WI38 (cell line): Measurements from ENCODE around the gene B3GALNT2.
A peak's percentile ranks its signal among the peaks of the same experiment; 100 is the strongest.

Experiments
- H3K4me3 ChIP-seq: 2 replicates; pipeline ENCODE4 v1.5.1; 2011; ENCODE audit warnings: low read depth, mild to moderate bottlenecking, control low read depth, low read length
- TF ChIP-seq, protein P1 (sequence below): IDR thresholded peaks from 2 replicates; pipeline ENCODE4 v1.5.1; 2012; ENCODE audit warnings: low read depth, mild to moderate bottlenecking, control low read depth, low read length

The B3GALNT2 gene

DNA sequence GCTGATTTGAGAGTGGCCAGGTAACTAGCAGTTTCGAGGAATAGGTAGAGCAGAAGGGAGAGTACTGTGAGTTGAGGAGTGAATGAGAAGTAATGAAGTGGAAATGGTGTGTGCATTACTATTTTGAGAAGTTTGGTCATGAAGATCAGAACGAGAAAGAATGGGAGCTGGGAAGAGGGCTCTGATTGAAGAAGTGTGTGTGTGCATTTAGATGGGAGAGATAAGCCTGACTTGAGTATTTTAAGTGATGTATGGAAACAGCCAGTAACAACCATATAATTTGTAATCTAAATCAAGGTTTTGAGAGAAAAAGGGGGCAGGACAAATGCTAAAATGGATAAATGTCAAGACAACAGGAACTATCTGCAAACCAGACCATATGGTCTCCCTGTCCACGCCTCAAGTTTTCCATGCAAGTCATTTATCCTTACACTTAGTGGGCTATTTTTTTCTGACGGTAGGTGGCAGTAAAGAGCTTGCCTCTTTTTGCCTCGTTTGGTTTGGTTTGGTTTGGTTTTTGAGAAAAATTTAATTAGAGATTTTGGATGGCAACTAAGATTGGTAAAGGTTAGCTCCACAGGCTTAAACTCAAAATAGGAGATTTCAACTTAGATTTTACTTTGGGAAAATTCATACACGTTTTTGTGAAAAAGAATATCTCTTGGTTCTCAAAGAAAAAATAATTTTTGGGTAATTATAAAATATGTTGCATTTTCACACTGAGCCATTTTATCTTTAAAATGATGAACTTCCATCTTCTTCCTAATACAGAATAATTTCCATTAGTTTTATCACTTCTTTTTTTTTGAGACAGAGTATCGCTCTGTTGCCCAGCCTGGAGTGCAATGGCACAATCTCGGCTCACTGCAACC is 9.5 kb upstream of the B3GALNT2 start:
- H3K4me3 ChIP-seq = no peak overlapping the region
- TF ChIP-seq, protein P1, sequence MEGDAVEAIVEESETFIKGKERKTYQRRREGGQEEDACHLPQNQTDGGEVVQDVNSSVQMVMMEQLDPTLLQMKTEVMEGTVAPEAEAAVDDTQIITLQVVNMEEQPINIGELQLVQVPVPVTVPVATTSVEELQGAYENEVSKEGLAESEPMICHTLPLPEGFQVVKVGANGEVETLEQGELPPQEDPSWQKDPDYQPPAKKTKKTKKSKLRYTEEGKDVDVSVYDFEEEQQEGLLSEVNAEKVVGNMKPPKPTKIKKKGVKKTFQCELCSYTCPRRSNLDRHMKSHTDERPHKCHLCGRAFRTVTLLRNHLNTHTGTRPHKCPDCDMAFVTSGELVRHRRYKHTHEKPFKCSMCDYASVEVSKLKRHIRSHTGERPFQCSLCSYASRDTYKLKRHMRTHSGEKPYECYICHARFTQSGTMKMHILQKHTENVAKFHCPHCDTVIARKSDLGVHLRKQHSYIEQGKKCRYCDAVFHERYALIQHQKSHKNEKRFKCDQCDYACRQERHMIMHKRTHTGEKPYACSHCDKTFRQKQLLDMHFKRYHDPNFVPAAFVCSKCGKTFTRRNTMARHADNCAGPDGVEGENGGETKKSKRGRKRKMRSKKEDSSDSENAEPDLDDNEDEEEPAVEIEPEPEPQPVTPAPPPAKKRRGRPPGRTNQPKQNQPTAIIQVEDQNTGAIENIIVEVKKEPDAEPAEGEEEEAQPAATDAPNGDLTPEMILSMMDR = peak; percentile 76

DNA sequence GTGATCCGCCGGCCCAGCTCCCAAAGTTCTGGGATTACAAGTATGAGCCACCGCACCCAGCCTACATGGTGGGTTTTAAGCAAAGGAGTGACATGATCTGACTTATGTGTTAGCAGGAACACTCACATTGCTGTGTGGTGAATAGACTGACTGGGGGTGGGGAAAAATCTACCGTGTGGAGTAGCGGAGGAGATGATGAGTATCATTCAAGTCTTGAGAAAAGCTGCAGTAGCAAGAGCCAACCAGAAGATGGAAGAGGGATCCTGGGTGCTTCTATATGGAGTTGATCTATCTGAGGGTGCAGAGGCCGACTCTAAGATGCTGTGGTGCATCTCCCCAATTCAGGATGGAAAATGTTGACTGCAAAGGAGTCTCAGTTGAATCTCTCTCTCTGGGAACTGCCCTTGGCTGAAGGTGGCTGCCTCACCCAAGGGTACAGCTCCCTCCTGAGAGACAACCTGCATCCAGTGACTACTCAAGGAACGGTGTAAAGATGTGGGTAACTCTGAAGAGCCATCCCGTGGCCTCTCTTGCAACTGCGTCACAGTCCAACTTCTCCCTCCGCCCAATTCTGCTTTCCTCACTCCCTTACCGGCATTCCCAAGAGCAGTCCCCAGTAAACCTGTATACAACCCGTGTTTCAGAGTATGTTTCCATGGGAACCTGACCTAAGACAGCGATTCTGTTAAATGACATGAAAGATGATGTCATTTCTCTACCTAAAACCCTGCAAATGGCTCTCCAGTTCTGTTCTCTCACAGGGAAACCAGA is 7.4 kb upstream of the B3GALNT2 start:
- H3K4me3 ChIP-seq = no peak overlapping the region
- TF ChIP-seq, protein P1 = no peak

DNA sequence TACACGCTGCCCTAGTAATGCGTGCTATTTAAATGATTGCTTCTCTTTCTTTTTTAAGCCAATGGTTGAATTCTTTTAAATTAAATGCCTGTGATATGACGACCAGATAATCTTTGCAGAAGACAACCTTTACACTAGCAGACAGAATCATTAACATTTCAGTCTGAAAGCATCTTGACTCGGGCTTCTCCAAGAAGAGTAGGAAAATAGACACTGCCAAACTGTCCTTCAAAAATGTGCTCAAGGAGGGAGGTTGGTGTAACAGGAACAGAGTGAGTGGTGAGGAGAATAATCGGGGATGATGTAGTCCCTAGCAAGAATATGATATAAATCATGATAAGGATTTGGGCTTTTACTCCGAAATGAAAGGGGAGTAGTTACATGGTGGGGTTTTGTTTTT is 6.6 kb upstream of the B3GALNT2 start:
- TF ChIP-seq, protein P1 = no peak
- no peak overlapping the region for H3K4me3 ChIP-seq

DNA sequence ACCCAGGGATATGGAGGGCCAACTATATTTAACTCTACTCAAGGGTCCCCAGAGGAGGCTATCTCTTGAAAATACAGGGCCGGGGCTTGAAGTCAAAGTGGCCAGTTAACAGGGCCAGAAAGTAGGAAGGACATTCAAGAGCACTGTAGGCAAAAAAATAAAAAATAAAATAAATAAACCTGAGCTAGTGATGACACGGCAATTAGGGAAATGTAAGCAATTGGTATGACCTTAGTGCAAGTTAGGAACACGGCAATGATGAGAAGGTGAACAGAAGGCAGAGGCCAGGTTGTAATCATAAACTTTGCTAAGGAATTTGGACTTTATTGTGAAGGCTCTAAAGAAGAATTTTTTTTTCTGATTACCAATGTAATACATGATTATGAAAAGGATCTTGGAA is 3.4 kb upstream of the B3GALNT2 start:
- TF ChIP-seq, protein P1 = no peak
- H3K4me3 ChIP-seq = no peak overlapping the region

DNA sequence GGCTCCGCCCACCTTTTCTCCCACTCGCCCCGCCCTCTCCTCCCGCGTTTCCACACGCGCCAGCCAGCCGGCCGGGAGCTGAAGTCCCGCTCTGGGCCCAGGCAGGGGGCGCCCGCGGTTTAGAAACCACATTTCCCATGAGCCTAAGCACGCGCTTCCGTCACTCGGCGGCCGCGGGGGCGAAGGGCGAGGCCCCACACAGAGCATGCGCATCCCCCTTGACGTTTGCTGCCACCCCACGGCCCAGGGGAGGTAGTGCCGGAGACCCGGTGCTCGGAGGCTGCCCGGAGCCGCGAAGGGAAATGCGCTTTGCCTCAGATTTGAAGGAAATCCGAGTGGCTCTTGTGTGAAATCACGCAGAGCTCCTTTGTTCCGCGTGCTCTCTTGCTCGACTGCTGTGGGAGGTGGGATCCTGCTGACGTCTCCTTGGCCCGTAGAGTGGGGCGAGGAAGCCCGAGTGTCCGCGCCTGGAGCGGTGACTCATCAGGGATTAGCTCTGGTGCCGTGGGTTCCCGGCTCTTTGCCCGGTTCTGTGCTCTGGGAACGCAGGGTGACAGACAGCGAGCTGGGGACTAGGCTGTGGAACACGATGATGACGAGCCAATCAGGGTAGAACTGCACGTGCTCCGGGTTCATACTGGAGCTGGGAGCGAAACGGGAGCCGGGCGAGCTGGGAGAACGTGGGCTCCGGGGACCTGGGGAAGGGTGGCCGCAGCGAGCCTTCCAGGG is 406 bp upstream of the B3GALNT2 start:
- TF ChIP-seq, protein P1 = peak; percentile 81
- peak overlapping the region; percentile 68 for H3K4me3 ChIP-seq

DNA sequence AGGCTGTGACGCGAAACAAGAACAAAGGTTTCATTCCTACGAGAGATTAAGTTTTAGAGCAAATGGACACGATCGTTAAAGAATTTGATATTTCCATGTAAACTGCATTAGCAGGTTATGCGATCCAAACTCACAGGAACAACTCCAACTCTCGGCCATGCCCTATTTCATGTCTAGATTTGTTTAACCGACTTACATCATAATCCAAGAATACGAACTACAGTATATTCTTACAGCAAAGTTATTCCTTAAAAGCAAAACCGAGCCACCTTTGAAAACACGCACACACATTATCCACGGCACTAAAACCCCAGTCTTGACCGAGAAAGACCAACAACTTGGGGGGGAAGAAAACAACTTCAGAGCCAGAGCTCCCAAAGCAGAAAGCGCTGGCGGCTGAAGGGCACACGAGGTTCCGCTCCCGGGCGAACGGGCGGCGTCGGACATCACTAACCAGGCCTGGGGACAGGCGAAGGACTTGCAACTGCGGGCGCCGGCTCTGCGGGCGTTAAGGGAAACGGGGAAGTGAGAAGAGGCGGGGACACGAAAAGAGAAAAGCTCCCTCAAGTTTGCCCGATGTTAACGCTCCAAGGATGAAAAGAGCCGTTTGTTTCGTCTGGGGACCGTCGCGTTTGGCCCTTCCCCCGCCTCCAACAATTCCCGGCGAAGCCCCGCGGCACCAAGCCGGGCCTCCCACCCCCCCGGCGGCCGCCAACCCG is 690 bp downstream of the B3GALNT2 start:
- TF ChIP-seq, protein P1 = no peak
- H3K4me3 ChIP-seq = peak overlapping the region; percentile 68
